Adrenal gland (tissue), 12 donors: ENCODE measurements around the gene SH2D5. TPM values are rescaled to one million over a fixed set of nuclear protein-coding genes. Genes with fewer than 3 reads are reported as not detected.
A peak's percentile ranks its signal among the peaks of the same experiment; 100 is the strongest.

Source experiments
- DNase-seq, 7 donors: peaks; one replicate each; pipeline ENCODE4 v3.0.0-alpha.2; 2019 to 2020
- H3K27ac ChIP-seq, 5 donors: fragments of 200-600 bp; sonication (generic) in 4 of 5; 1 replicate in 3 of 5; 2 replicates in 2 of 5; pipeline versions ENCODE4 v1.5.1 to v1.8.0; 2016 to 2020; ENCODE audit warnings: mild to moderate bottlenecking in 1 of 5
- H3K27me3 ChIP-seq: fragments of 200-600 bp; 2 replicates; pipeline ENCODE4 v1.8.0; 2021
- H3K36me3 ChIP-seq, 2 donors: fragments of 200-600 bp; replicated peaks in 1 of 2; 1 replicate in 1 of 2; 2 replicates in 1 of 2; pipeline versions ENCODE4 v1.5.1 to v1.8.0; 2018 to 2022
- H3K4me1 ChIP-seq, 2 donors: fragments of 200-600 bp; replicated peaks in 1 of 2; 1 replicate in 1 of 2; 2 replicates in 1 of 2; pipeline versions ENCODE4 v1.5.1 to v1.8.0; 2018 to 2021
- H3K4me3 ChIP-seq, 4 donors: fragments of 200-600 bp; sonication (generic) in 3 of 4; one replicate each; pipeline ENCODE4 v1.5.1; 2016 to 2018
- H3K9me3 ChIP-seq, 3 donors: fragments of 200-600 bp; sonication (generic) in 1 of 3; replicated peaks in 1 of 3; 1 replicate in 2 of 3; 2 replicates in 1 of 3; pipeline versions ENCODE4 v1.5.1 to v1.8.0; 2016 to 2021
- POLR2A ChIP-seq, 2 donors: fragments of 450-650 bp; IDR thresholded peaks; one replicate each; pipeline ENCODE4 v1.6.1; 2017; ENCODE audit warnings: antibody characterized with exemption in 2 of 2, mild to moderate bottlenecking in 2 of 2, moderate library complexity in 1 of 2
- WGBS, 4 donors: extraction: QIAGEN DNeasy Blood & Tissue Kit in 2 of 4; methylation state at CpG; one replicate each; pipeline versions ENCODE4 v1.1.5 to v1.1.7; 2013 to 2017; 5-methylcytosine and 5-hydroxymethylcytosine counted together
- intact Hi-C, 2 donors: fragments of 100-400 bp; cut with DNase I; formaldehyde crosslinking; loops; one replicate each; pipeline versions ENCODE4 v1.14.1 to v1.15.0; 2022 to 2023
- polyA plus RNA-seq, 3 donors: library from polyadenylated mRNA; stranded (reverse); fragments of 200-250 nt in 2 of 3; fragments of 350-450 nt in 1 of 3; fragmentation: Illumina TruSeq in 1 of 3; extraction: RNeasy Lipid Tissue Mini Kit (QIAGEN cat#74804) in 1 of 3; gene quantifications; one replicate each; pipeline ENCODE4 v1.2.3, GENCODE V29; 2013 to 2014
- total RNA-seq, 9 donors: library from RNA; depleted of rRNA in 4 of 9; stranded (reverse); fragments of >200 nt in 4 of 9; fragments of 120-200 nt in 1 of 9; fragmentation: NEBNext Ultra II Directional in 1 of 9; extraction: Animal tissue kit (Norgen Biotek cat#: 25700) in 1 of 9; gene quantifications; one replicate each; pipeline versions ENCODE4 v1.1.0 to v1.2.4, GENCODE V29; 2013 to 2023
- TF ChIP-seq, protein P1 (sequence below), 6 experiments: fragments of 450-650 bp in 4 of 6; fragments of 200-600 bp in 2 of 6; sonication (generic) in 1 of 6; IDR thresholded peaks; 1 replicate in 5 of 6; 2 replicates in 1 of 6; pipeline versions ENCODE4 v1.5.1 to v1.8.0; 2016 to 2021; ENCODE audit warnings: antibody characterized with exemption in 6 of 6, mild to moderate bottlenecking in 2 of 6, moderate library complexity in 1 of 6
- donor health status: healthy with polysubstance abuse.
- donor health status: Bipolar disorder and iron deficiency.
- donor health status: DM: yes; HTN: yes; CAD: no.
- donor health status: DM: no; HTN: no; CAD: no.
- donor health status: DM: no; HTN: no; CAD: no.
- donor health status: DM: yes; HTN: yes; CAD: no.

SH2D5 gene
- total and polyA plus RNA-seq, 12 donors: 0.06 to 1.9 (median 0.43) TPM; not detected in 3

DNA sequence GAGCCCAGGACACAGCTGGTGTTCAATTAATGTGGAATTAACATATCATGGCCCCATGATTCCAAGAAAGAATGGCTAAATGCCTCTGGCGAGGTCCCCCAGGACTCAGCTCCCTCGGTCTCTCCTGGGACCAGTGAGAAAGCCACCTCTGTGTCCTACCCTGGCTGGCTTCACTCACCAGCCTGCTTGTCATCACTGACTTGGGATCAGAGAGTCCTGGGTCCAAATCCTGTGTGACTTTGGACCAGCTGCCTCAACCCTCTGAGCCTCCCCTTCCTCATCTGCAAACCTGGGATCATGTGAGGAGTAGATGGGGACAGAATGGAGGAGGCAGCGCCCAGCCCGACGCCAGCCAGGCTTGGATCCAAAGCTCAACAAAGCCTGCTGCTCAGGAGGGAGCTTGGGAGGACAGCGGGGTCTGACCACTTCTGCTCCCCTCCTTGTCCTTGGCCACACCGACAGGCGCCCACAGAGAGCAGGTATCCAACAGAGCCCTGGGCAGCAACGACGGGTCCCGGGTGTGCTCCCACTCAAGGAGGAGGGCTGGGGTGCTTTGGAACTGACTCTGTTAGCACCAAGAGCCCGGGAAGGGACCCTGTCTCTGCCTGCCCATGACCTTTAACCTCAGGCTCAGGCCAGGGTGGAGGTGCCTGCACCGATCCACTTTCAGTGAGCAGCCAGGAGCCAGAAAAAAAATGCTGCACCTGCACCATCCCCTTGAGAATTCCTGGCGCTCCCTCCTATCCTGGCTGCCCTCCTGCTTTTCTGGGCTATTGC is 3.2 kb downstream of the SH2D5 start:
- Histone ChIP-seq H3K27ac (no peak overlapping the region), H3K36me3 (no peaks in the 10 kb centered on the region), H3K4me3 (no peak overlapping the region), H3K4me1 (peaks cover 15 to 16% of the 10 kb centered on the region in 2 donors), H3K27me3 (no peaks in the 10 kb centered on the region), H3K9me3 (no peaks in the 10 kb centered on the region)
- TF ChIP-seq, protein P1, sequence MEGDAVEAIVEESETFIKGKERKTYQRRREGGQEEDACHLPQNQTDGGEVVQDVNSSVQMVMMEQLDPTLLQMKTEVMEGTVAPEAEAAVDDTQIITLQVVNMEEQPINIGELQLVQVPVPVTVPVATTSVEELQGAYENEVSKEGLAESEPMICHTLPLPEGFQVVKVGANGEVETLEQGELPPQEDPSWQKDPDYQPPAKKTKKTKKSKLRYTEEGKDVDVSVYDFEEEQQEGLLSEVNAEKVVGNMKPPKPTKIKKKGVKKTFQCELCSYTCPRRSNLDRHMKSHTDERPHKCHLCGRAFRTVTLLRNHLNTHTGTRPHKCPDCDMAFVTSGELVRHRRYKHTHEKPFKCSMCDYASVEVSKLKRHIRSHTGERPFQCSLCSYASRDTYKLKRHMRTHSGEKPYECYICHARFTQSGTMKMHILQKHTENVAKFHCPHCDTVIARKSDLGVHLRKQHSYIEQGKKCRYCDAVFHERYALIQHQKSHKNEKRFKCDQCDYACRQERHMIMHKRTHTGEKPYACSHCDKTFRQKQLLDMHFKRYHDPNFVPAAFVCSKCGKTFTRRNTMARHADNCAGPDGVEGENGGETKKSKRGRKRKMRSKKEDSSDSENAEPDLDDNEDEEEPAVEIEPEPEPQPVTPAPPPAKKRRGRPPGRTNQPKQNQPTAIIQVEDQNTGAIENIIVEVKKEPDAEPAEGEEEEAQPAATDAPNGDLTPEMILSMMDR (IDR thresholded peaks at IDR 0.05): no peak
- no peak for TF ChIP-seq POLR2A (IDR thresholded peaks at IDR 0.05)
- intact Hi-C loops: no loop called here
- WGBS, 4 donors: 42 to 62% (median 53%) methylated on average over 5 to 14 of the region's 14 CpGs
- DNase-seq: peak in 4 of 7 donors; percentile 12 to 45 (median 15)

DNA sequence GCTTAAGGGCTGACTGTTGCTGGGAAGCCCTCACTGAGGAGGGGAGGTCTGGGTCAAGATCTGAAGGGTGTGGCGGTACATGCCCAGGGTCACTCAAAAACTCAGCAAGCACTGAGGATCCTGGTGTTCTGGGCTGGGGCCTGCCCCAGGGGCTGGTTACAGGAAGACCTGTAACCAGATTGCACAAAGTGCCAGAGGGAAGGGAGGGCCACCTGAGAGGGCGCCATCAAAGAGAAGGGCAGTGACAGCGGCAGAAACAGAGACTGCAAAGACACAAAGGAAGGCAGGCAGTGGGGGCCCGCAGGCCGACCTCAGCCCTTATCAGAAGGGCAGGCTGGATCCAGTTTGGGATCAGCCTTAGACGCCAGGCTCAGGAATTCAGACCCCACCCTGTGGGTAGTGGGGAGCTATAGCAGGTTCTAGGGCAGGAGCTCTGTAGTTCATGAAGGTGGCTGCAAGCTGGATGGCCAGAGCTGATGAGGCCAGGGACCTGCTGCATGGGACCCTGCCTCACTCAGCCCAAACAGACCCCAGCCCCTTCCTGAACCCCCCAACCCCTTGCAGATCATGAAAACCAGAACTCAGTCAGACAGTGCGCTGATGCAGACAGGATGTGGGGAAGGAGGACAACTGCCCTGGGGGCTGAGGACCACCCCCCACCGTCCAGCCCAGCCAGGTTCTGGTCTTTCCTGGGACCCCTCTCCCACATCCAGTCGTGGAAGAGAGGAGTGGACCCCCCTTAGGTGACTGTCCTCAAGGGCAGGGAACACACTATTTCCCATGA is 3.9 kb downstream of the SH2D5 start:
- no peak for TF ChIP-seq POLR2A (IDR thresholded peaks at IDR 0.05)
- TF ChIP-seq, protein P1 (IDR thresholded peaks at IDR 0.05): no peak
- H3K27me3 ChIP-seq: no peaks in the 10 kb centered on the region
- H3K27ac ChIP-seq: no peak overlapping the region
- 69 to 84% (median 76%) methylated on average over 6 to 9 of the region's 9 CpGs for WGBS, 4 donors
- no peaks in the 10 kb centered on the region for H3K9me3 ChIP-seq
- intact Hi-C loops: no loop called here
- H3K4me3 ChIP-seq: no peak overlapping the region
- no peaks in the 10 kb centered on the region for H3K36me3 ChIP-seq
- DNase-seq: peak in 2 of 7 donors; percentile 11 to 40
- H3K4me1 ChIP-seq: peaks cover 15 to 16% of the 10 kb centered on the region in 2 donors

DNA sequence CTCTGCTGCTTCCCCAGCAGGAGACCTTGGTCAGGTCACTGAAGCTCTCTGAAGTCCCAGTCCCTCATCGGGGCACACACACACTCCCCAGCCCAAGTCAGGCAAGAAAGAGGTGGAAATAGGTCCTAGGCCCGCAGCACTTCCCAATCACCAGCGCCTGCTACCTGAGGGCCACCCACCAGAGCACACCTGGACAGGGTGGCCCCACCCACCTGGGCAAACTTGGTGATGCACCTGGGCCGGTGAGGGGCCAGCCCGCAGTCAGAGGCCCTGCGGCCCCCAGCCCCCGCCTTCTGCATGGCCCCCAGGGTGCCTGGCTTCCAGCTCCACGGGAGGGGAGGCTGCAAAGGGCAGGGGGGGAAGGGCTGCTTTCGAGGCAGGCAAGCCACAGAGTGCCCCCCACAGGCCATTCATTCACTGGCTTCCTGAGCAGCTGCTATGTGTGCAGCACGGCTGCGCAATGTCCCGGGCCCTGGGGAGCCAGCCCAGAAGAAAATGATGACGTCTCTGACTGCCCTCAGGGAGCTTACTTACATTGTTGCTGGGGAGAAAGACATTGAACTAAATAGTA is 4.7 kb downstream of the SH2D5 start:
- TF ChIP-seq, protein P1 (IDR thresholded peaks at IDR 0.05): no peak
- no peak for TF ChIP-seq POLR2A (IDR thresholded peaks at IDR 0.05)
- Histone ChIP-seq H3K9me3 (no peaks in the 10 kb centered on the region), H3K36me3 (no peaks in the 10 kb centered on the region), H3K27ac (no peak overlapping the region), H3K4me3 (no peak overlapping the region), H3K4me1 (peaks cover 14 to 16% of the 10 kb centered on the region in 2 donors), H3K27me3 (no peaks in the 10 kb centered on the region)
- intact Hi-C loops: no loop called here
- WGBS, 4 donors: 46 to 65% (median 60%) methylated on average over 5 to 13 of the region's 13 CpGs
- peak in 2 of 7 donors; percentile 18 to 49 for DNase-seq
